ENCODE measurements around the gene PDE6C.

The PDE6C gene

DNA sequence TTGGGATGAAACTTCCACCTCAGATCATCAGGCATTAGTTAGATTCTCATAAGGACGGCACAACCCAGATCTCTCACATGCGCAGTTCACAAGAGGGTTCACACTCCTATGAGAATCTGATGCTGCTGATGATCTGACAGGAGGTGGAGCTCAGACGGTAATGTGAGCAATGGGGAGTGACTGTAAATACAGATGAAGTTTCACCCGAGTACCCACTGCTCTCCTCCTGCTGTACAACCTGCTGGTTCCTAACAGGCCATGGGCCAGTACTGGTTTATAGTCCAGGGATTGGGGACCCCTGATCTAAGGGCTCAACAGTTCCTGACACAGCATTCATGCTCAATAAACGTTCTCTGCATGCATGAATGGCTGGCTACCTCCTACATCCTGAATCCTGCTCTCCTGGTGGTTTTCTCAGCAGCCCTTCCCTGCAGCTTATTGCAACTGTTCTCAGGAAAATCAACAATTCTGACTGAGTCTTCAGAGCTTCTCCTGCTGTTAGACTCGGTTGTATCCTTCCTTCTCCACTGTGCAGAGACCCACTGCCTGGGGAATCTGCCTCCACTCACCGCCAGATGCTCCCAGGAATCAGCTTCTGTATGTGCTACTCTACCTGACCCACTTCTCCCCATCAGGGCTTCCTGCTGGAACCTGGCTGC, 17.4 kb downstream of the PDE6C start:
- ATAC-seq: no peak
- TF ChIP-seq RARB (CRISPR knock-in tag; IDR thresholded peaks at IDR 0.05): no peak
- no peak for TF ChIP-seq TCF4 (CRISPR knock-in tag; IDR thresholded peaks at IDR 0.05; ENCODE audit: borderline replicate concordance)
- no peak for TF ChIP-seq ZC3H10 (CRISPR knock-in tag; IDR thresholded peaks at IDR 0.05)
- TF ChIP-seq, protein P1, sequence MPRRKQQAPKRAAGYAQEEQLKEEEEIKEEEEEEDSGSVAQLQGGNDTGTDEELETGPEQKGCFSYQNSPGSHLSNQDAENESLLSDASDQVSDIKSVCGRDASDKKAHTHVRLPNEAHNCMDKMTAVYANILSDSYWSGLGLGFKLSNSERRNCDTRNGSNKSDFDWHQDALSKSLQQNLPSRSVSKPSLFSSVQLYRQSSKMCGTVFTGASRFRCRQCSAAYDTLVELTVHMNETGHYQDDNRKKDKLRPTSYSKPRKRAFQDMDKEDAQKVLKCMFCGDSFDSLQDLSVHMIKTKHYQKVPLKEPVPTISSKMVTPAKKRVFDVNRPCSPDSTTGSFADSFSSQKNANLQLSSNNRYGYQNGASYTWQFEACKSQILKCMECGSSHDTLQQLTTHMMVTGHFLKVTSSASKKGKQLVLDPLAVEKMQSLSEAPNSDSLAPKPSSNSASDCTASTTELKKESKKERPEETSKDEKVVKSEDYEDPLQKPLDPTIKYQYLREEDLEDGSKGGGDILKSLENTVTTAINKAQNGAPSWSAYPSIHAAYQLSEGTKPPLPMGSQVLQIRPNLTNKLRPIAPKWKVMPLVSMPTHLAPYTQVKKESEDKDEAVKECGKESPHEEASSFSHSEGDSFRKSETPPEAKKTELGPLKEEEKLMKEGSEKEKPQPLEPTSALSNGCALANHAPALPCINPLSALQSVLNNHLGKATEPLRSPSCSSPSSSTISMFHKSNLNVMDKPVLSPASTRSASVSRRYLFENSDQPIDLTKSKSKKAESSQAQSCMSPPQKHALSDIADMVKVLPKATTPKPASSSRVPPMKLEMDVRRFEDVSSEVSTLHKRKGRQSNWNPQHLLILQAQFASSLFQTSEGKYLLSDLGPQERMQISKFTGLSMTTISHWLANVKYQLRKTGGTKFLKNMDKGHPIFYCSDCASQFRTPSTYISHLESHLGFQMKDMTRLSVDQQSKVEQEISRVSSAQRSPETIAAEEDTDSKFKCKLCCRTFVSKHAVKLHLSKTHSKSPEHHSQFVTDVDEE (CRISPR knock-in tag; IDR thresholded peaks at IDR 0.05): no peak
- no peak for TF ChIP-seq SNAI2 (CRISPR knock-in tag; IDR thresholded peaks at IDR 0.05)
- TF ChIP-seq ESRRG (CRISPR knock-in tag; IDR thresholded peaks at IDR 0.05): no peak
- no peak for TF ChIP-seq ISL1 (CRISPR knock-in tag; IDR thresholded peaks at IDR 0.05)

DNA sequence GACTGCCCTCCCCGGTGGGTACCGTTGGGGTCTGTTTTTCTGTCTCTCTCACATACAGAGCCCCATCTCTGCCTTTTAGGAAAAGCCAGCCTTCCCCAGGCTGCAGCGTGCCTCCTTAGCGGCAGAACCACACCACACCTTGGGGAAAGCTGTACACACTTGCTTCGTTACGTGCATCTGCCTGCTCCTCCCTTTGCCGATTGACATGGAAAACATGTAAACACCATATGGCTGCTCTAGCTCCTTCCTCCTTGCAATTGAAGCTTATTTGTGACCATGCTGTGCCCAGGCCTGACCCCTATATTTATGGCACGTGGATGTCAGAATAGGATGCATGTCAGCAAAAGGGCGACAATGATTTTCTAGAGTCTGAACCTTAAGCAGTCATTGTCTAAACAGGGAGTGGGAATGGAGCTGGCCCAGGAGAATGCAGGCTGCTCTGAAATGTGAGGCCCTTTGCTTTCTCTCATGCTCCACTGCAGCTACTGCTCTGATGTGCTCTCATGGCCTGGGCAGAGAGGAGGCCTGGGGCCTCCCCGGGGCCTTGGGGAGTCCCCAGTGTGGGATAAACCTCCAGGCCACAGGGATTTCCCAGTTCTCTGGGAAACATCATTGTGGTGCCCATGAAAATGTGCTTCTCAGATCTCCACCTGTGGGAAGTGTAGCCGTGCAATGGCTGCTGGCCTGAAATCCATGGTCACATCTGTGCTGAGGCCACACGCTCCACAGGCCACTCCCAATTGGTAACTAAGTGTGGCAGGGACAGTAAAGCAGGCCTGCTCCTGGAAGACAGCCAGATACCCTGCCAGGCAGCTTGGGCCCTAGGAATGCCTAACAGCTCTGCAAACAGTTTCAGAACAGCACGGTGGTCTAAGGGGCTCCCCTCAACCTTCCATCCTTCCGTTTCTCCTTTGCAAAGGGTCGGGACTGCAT, 18.6 kb downstream of the PDE6C start:
- no peak for ATAC-seq
- no peak for TF ChIP-seq SNAI2 (CRISPR knock-in tag; IDR thresholded peaks at IDR 0.05)
- TF ChIP-seq ZNF565 (CRISPR knock-in tag; conservative IDR thresholded peaks at IDR 0.05; ENCODE audit: low read depth): no peak
- TF ChIP-seq ZC3H10 (CRISPR knock-in tag; IDR thresholded peaks at IDR 0.05): no peak
- TF ChIP-seq, protein P2, sequence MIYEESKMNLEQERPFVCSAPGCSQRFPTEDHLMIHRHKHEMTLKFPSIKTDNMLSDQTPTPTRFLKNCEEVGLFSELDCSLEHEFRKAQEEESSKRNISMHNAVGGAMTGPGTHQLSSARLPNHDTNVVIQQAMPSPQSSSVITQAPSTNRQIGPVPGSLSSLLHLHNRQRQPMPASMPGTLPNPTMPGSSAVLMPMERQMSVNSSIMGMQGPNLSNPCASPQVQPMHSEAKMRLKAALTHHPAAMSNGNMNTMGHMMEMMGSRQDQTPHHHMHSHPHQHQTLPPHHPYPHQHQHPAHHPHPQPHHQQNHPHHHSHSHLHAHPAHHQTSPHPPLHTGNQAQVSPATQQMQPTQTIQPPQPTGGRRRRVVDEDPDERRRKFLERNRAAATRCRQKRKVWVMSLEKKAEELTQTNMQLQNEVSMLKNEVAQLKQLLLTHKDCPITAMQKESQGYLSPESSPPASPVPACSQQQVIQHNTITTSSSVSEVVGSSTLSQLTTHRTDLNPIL (CRISPR knock-in tag; IDR thresholded peaks at IDR 0.05; ENCODE audit: low read depth): no peak
- TF ChIP-seq BACH2 (CRISPR knock-in tag; IDR thresholded peaks at IDR 0.05; ENCODE audit: borderline replicate concordance): no peak
- TF ChIP-seq ZFP3 (CRISPR knock-in tag; IDR thresholded peaks at IDR 0.05): no peak
- TF ChIP-seq ARNTL (CRISPR knock-in tag; IDR thresholded peaks at IDR 0.05; ENCODE audit: borderline replicate concordance, low read depth): no peak

DNA sequence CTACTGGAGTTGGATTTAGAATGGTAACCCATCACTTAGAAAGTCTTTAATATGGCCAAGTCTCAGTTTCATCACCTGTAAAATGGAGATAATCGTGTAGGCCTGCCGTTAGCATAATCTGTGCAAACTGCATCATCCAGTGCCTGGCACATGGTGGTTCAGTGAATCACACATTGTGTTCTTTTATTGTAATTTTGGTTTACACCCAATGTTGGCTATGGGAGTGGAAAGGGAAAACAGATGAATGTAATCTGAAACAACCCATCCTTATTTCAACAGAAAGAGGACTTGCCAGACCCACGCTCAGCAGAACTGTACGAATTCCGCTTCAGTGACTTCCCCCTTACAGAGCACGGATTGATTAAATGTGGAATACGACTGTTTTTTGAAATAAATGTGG, 27.5 kb downstream of the PDE6C start:
- TF ChIP-seq ZNF8 (CRISPR knock-in tag; IDR thresholded peaks at IDR 0.05): no peak
- TF ChIP-seq, protein P3, sequence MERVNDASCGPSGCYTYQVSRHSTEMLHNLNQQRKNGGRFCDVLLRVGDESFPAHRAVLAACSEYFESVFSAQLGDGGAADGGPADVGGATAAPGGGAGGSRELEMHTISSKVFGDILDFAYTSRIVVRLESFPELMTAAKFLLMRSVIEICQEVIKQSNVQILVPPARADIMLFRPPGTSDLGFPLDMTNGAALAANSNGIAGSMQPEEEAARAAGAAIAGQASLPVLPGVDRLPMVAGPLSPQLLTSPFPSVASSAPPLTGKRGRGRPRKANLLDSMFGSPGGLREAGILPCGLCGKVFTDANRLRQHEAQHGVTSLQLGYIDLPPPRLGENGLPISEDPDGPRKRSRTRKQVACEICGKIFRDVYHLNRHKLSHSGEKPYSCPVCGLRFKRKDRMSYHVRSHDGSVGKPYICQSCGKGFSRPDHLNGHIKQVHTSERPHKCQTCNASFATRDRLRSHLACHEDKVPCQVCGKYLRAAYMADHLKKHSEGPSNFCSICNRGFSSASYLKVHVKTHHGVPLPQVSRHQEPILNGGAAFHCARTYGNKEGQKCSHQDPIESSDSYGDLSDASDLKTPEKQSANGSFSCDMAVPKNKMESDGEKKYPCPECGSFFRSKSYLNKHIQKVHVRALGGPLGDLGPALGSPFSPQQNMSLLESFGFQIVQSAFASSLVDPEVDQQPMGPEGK (CRISPR knock-in tag; IDR thresholded peaks at IDR 0.05; ENCODE audit: borderline replicate concordance): no peak
- TF ChIP-seq ZNF70 (CRISPR knock-in tag; IDR thresholded peaks at IDR 0.05): no peak
- no peak for TF ChIP-seq ZFP3 (CRISPR knock-in tag; IDR thresholded peaks at IDR 0.05)
- TF ChIP-seq, protein P2 (CRISPR knock-in tag; IDR thresholded peaks at IDR 0.05; ENCODE audit: low read depth): no peak
- TF ChIP-seq BACH2 (CRISPR knock-in tag; IDR thresholded peaks at IDR 0.05; ENCODE audit: borderline replicate concordance): no peak
- TF ChIP-seq ESRRG (CRISPR knock-in tag; IDR thresholded peaks at IDR 0.05): no peak
- TF ChIP-seq OSR1 (CRISPR knock-in tag; IDR thresholded peaks at IDR 0.05): no peak
- TF ChIP-seq, protein P4, sequence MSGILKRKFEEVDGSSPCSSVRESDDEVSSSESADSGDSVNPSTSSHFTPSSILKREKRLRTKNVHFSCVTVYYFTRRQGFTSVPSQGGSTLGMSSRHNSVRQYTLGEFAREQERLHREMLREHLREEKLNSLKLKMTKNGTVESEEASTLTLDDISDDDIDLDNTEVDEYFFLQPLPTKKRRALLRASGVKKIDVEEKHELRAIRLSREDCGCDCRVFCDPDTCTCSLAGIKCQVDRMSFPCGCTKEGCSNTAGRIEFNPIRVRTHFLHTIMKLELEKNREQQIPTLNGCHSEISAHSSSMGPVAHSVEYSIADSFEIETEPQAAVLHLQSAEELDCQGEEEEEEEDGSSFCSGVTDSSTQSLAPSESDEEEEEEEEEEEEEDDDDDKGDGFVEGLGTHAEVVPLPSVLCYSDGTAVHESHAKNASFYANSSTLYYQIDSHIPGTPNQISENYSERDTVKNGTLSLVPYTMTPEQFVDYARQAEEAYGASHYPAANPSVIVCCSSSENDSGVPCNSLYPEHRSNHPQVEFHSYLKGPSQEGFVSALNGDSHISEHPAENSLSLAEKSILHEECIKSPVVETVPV (CRISPR knock-in tag; IDR thresholded peaks at IDR 0.05): no peak
- TF ChIP-seq ZFP30 (CRISPR knock-in tag; IDR thresholded peaks at IDR 0.05): no peak
- ATAC-seq: no peak
